ENCODE measurements around the gene DGUOK. TPM values are rescaled to one million over a fixed set of nuclear protein-coding genes. Genes with fewer than 3 reads are reported as not detected.
A peak's percentile ranks its signal among the peaks of the same experiment; 100 is the strongest.

DGUOK gene
- total and polyA plus RNA-seq, 2 of the 4 experiments (the other 2 are of a cell fraction), result 66.3 to 111 TPM

GRCh38 chr2:73938718-73939352 lies 12.2 kb downstream of the DGUOK start:
- Histone ChIP-seq H3K79me1 (ENCODE audit: low read depth in 1 of 2, low read length in 2 of 2) (peaks cover 42 to 75% of the 10 kb centered on the region in 2 experiments), H3K56ac (ENCODE audit: extremely low read depth, insufficient read depth, low read length) (no peak overlapping the region), H3K4me3 (ENCODE audit: insufficient read depth, low read depth, low read length) (no peak overlapping the region), H4K5ac (ENCODE audit: low read depth, low read length) (no peak overlapping the region), H3K4me2 (ENCODE audit: low read depth, low read length) (peak overlapping the region; percentile 41; the same call in 1 of the 2 replicates), H4K91ac (ENCODE audit: insufficient read depth, low read depth, low read length) (no peak overlapping the region), H3K9me3 (ENCODE audit: control insufficient read depth, insufficient read depth, low read length) (no peaks in the 10 kb centered on the region), H3K9ac (ENCODE audit: low read depth, low read length) (no peak overlapping the region), H2AK5ac (ENCODE audit: low read depth, low read length) (no peak overlapping the region), H3K18ac (ENCODE audit: low read depth, low read length) (no peak overlapping the region), H4K20me1 (ENCODE audit: insufficient read depth, low read length) (peaks cover 85% of the 10 kb centered on the region), H2BK20ac (ENCODE audit: low read depth, low read length) (no peak overlapping the region), H3K36me3 (ENCODE audit: control insufficient read depth, insufficient read depth, low read length) (peaks cover 12% of the 10 kb centered on the region), H2BK5ac (ENCODE audit: low read depth, low read length, poor library complexity, severe bottlenecking) (no peak overlapping the region), H2AFZ (replicated peaks; ENCODE audit: low read length, poor library complexity) (no peak overlapping the region), H2BK120ac (ENCODE audit: low read depth, low read length) (no peak overlapping the region), H3K27ac (ENCODE audit: insufficient read depth, low read length) (no peak overlapping the region), H2AK9ac (replicated peaks; ENCODE audit: low read depth, low read length, poor library complexity) (no peak overlapping the region), H4K8ac (ENCODE audit: low read depth in 2 of 2, low read length in 2 of 2) (no peak overlapping the region), H3K14ac (replicated peaks; ENCODE audit: low read depth, low read length) (no peak overlapping the region), H2BK15ac (ENCODE audit: low read depth, low read length) (no peak overlapping the region), H3K27me3 (ENCODE audit: control insufficient read depth, insufficient read depth, low read length) (no peaks in the 10 kb centered on the region), H3K23ac (ENCODE audit: low read depth, low read length) (no peak overlapping the region), H3K4ac (ENCODE audit: low read depth, low read length) (no peak overlapping the region), H3K4me1 (ENCODE audit: control insufficient read depth, insufficient read depth, low read length) (peaks cover 15% of the 10 kb centered on the region), H3K9me1 (ENCODE audit: insufficient read depth, low read length) (peaks cover 32% of the 10 kb centered on the region)
- ChIA-PET POLR2A (ENCODE audit: unreplicated experiment) (no interaction called here), CTCF (interaction anchor here (0.6 kb wide), 1 partner anchor 11 kb away, joined by 3 read pairs; no protein-coding TSS in a partner anchor)
- dilution Hi-C loops (cut with HindIII; ENCODE audit: low sequenced_read_pairs, unreplicated experiment), result no loop called here
- TF ChIP-seq POLR2A (IDR thresholded peaks at IDR 0.05; ENCODE audit: low read depth, low read length) (no peak), BHLHE40 (IDR thresholded peaks at IDR 0.05; ENCODE audit: low read depth, low read length) (peak; percentile 54; the same call in 1 of the 2 replicates), CTCF (conservative IDR thresholded peaks at IDR 0.05; ENCODE audit: low read depth, low read length) (no peak)
- intact Hi-C loops (cut with micrococcal nuclease), result no loop called here
- in situ Hi-C loops (cut with MboI; ENCODE audit: low sequenced_read_pairs), result no loop called here
- no TSS peak for BruUV-seq (replicated peaks)
- DNase-seq (peak; percentile 79), ATAC-seq (ENCODE audit: low read depth) (peak; percentile 86)
- WGBS, 2 experiments (ENCODE audit: extremely low coverage in 2 of 2, insufficient read length in 1 of 2), result 80% methylated on average over 1 of the region's 5 CpGs; no CpG with 5 or more reads in 1 of the 2 experiments

Data from IMR-90 (cell line).